ENCODE results near the gene CHCHD6.

GRCh38 chr3:126915015-126915414, 211.0 kb downstream of the CHCHD6 start:
- TF ChIP-seq CTCF (IDR thresholded peaks at IDR 0.05) (no peak), ZNF532 (CRISPR knock-in tag; IDR thresholded peaks at IDR 0.05; ENCODE audit: borderline replicate concordance) (no peak), PREB (CRISPR knock-in tag; IDR thresholded peaks at IDR 0.05; ENCODE audit: borderline replicate concordance) (no peak), ATF3 (CRISPR knock-in tag; conservative IDR thresholded peaks at IDR 0.05) (no peak), SP1 (CRISPR knock-in tag; conservative IDR thresholded peaks at IDR 0.05) (no peak), NFYB (CRISPR knock-in tag; conservative IDR thresholded peaks at IDR 0.05; ENCODE audit: low read depth) (no peak)

Measured in WTC11 (cell line).